GM19023 (cell line): ENCODE results near the gene KIRREL1.

ENCODE experiments used
- ATAC-seq: cut with Tn5 transposase; IDR thresholded peaks from one replicate; pipeline ENCODE4 v1.9.1; 2021; ENCODE audit warnings: mild to moderate bottlenecking, moderate library complexity; ENCODE audit not compliant: unreplicated experiment

Gene KIRREL1

GRCh38 chr1:158005224-158005623 is 11.8 kb downstream of the KIRREL1 start:
- no peak for ATAC-seq

DNA sequence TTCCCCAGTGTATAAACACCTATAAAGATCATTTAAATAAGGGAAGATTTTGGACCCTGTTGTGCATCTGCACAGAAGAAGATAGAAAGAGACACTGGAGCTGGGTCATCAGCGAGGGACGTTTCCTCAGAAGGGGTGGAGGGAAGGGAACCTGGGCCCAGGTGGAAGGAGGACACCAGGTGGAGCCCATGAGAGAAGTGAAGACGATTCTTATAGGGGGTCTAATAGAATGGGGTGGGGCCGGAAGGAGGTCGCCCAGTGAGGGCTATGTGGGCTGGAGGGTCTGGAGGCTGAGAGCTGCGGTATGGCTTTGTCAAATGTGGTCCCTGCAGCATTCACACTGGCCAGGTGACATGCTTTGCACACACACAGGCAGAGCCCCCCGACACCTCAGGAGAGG is 13.7 kb downstream of the KIRREL1 start:
- no peak for ATAC-seq

DNA sequence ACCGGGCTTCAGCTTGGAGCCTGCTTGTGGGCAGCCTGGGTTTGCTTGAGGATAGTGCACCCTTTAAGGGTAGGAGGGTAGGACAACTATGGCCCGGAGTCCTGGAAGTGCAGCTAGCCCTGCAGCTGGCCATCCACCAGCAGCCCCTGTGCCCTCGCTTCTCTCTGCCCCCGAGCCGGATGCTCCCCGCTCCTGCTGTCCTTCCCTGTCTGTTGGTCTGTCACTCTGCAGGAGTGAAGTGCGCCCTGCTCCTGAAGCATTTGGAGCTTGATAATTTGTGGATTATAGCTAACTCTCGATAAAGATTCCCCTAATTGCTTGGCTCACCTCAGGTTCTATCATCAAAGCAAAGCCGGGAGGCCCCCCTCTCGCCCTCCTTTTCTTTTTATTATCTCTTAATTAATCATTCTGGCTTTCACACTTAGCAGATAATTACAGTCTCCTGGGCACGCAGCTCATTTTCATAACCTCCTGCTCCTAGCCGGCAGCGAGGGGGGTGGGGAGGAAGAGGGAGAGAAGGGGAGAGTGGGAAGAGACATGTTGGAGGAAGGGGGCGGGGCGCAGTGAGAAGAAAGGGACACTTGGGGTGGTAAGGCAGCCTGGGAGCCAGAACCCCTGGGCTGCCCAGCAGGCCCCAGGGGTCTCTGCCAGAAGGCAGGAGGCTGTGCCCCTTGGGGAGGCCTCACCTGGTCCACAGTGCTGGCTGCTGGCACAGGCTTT is 14.4 kb downstream of the KIRREL1 start:
- ATAC-seq, result no peak

- ATAC-seq, result no peak
Observed at GRCh38 chr1:158008630-158009029, 15.2 kb downstream of the KIRREL1 start.

- ATAC-seq, result no peak
Observed at GRCh38 chr1:158011714-158012113, 18.3 kb downstream of the KIRREL1 start.

GRCh38 chr1:158013840-158014730 is 20.6 kb downstream of the KIRREL1 start:
- ATAC-seq, result no peak

GRCh38 chr1:158014731-158015320 is 21.4 kb downstream of the KIRREL1 start:
- ATAC-seq, result no peak

DNA sequence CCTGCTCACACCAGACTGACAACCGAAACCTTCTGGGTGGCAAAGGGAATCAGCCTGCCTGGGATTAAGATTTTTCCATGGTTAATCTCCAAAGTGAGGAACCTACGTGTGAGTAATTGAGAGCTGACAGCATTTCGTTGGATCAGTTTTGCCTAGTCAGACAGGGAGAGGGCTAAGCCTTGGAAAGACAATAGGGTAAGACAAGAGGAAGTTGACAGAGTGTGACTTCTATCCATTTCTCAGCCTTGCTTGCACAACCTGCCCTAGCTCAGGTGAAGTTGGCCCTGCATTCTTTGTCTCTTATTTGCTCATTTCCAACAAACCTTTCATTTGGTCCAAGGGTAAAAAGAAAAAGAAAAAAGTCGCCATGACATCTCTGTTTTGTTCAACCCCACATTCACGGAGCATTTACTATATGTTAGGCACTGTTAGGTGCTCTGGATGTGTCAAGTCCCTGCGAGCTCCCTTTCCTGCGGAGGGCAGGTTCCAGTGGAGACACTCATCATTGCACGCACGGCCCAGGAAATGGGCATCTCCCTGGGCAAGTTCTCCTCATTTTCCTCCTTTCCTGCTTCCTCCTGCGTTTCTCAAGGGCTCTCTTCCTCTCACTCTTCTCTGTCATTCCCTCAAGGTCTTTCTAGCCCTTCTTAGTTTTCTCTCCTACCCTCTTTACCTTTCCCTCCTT is 23.3 kb downstream of the KIRREL1 start:
- no peak for ATAC-seq

DNA sequence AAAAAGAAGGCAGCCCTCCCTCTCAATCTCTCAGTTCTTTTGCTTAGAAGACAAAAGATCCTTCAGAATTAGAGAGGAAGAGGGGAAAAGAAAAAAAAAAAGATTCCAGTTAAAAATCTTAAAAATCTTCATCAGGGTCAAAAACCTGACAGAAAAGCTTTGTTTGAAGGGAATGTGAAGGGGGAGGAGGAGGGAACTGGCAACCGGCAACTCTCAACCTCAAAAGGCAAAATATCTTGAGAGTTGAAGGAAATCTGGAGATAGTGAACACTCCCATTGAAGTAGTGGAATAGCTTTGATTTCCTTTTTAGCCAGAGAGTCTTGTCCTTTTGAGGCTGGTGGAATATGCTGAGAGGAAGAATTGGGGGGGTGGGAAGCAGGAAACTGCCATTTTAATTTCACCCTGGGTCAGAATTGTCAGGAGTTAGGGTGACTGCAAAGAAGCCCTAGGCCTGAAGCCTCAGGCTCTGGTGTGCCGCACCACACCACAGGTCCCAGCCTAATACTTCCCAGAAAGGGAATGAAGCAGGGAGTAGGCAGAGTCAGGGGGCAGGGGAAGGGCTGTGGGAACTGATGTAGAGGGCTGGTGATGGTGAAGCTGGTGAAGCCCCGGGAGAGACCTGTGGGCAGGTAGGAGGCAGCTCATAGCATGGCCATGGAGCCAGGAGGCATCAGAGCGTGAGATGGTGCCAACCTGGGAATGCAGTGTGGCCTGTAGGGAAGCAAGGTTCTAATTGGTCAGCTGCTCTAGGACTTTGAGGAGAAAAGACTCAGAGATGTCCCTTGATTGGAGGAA is 24.6 kb downstream of the KIRREL1 start:
- ATAC-seq, result no peak

DNA sequence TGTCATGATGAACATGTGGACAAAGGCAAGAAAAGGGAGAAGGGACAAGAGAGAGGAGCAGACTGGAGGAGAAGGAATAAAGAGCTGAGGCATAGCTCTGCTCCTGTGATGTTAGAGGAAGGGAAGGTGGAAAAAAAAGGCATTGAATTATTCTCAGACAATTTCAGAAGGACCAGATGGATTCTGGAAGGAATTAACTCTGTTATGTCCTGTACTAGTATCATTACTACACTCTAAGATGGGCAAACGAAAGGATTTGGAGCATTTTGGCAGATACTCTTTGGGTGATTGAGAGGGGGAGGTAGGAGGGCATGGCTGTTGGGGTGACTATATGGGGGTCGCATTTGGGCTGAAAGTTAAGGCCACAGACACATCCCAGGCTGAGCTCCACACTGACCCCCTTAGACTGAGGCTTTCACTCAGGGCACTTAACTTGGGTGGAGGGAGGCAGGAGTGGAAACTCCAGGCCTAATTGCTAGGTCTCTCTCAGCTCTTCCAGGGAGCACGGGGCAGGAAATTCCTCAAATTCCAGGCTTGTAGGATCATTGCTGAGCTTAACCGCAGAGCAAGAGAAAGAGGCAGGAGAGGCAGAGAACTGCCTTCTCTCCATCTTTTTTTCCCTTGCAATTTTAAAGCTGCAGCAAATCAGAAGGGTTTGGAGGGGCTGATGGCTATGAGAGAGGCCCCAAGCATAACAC is 25.9 kb downstream of the KIRREL1 start:
- ATAC-seq, result no peak

- ATAC-seq, result no peak
Observed at GRCh38 chr1:158020259-158020885, 26.9 kb downstream of the KIRREL1 start.

DNA sequence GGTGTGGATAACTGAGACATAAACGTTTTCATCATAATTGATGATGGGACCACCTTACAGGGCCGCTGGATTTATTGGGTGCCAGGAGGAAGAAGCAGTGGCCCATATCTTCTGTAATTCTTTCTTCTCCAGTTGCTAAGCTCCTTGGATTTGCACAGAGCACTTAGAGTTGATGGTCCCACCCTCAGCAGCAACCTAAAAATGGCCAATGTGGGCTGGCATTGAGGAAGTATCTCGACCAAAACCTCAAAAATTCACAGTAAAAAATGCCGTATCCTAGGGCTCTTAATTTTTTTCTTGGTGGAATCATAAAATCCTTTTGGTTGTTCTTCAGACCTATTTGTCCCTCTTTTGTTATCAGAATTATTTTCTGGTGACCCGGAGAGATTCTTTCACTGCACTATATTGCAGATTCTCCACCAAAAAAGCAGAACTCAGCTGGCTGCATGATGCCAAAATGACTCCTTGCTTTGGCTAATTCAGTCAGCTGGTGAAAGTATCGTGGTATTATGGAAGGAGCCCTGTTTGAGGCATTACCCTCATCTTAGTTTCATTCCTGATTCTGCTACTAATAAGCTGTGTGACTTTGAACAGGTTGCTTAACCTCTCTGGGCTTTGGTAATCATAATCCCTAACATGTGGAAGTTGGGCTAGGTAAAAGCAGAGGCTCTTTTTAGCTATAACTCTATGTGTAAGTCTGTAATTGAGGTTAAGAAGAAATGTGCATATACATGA is 27.6 kb downstream of the KIRREL1 start:
- ATAC-seq, result no peak

DNA sequence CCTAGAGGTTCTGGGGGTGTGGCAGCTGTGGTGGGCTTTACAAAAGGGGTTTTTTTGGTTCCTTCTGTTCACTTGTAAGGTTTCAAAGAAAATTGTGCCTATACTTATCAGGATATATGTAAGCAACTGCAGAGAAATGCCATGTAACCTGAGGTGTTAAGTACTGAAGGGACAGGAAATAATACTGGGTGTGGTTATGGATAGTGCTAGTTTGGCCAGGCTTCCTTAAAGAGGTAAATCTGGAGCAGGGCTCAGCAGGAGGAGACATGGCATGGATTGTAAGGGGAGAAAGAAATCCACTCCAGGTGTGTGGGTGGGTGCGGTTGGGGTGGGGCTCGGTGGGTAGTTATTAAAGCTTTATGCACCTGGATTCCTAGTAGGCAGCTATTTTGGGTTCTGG is 28.3 kb downstream of the KIRREL1 start:
- ATAC-seq, result no peak

DNA sequence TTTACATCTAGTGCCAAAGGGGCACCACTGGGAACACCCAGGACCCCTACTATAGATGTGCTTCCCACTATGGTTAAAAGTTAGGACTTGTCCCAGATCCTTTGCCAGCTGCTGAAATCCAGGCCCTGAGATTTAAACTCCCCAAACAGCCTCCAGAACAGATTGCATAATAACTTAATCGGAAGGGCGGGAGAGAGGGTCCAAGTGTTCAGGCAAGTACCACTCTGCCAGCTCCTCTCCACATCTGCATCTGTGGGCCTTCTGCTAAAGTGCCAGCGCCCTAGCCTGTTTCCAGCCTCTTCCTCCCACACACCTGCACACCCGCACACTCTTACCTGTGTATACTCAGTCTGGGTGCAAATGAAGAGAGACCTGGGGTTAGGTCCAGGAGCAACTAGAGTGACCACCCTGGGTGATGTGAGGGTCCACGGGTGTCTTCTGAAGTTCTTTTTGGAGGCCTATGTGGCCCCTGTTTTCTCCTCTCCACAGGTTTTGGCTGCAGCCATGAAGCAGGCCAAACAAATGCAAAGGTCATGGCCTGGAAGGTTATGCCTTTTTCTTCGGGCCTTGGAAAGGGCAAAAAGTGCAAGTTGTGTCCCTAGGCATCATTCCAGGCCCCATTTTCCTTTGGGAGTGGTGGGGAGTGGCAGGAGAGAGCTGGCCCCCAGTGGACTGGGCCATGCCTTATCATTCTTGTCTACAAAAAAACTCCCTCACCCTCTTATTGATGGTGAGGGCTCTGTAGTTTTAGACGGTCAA is 29.3 kb downstream of the KIRREL1 start:
- ATAC-seq, result no peak

DNA sequence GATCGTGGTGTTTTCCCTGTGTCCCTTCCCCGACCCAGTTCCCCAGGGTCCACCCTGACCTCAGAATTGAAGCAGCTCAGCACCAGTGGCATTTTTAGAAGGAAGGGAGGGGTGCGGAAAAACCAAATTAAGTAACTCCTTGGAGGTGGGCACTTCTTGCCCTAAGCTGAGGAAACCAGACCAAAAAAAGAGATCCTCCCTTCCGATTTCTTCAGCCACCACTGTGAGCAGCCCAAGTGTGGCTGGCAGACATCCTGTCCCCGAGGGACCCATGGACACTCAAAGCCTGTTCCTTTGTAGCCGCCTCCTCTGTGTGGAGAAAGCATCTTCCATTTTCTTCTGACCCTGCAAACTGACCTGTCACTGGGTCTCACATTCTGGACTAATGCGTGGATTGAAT is 31.3 kb downstream of the KIRREL1 start:
- ATAC-seq, result no peak

GRCh38 chr1:158025576-158026230 is 32.3 kb downstream of the KIRREL1 start:
- no peak for ATAC-seq

GRCh38 chr1:158026651-158027050 is 33.2 kb downstream of the KIRREL1 start:
- ATAC-seq, result no peak
